ENCODE data around the gene DDX3X. TPM values are rescaled to one million over a fixed set of nuclear protein-coding genes. Genes with fewer than 3 reads are reported as not detected.

The DDX3X gene
- total and polyA plus RNA-seq, 9 of the 15 experiments (the other 6 are each of a cell fraction or from before 2014, with no cell fraction given) = 51.3 to 232 (median 138) TPM

- TF ChIP-seq CHD7 (IDR thresholded peaks at IDR 0.05; ENCODE audit: low read depth, low read length) (no peak), HNRNPH1 (optimal IDR thresholded peaks at IDR 0.05; ENCODE audit: low read depth, low read length) (no peak), SRSF3 (IDR thresholded peaks at IDR 0.05; ENCODE audit: insufficient read depth, low read length) (no peak), ZSCAN32 (CRISPR knock-in tag; IDR thresholded peaks at IDR 0.05) (no peak), FOS (IDR thresholded peaks at IDR 0.05; ENCODE audit: extremely low read depth, insufficient read length) (no peak), SNRNP70 (optimal IDR thresholded peaks at IDR 0.05; ENCODE audit: low read depth, low read length) (no peak), PTRF (tag; IDR thresholded peaks at IDR 0.05) (no peak), SMARCB1 (IDR thresholded peaks at IDR 0.05; ENCODE audit: insufficient read length, low read depth) (no peak), ZNF551 (CRISPR knock-in tag; IDR thresholded peaks at IDR 0.05) (no peak), ZNF707 (CRISPR knock-in tag; conservative IDR thresholded peaks at IDR 0.05) (no peak), ZNF79 (CRISPR knock-in tag; IDR thresholded peaks at IDR 0.05; ENCODE audit: low read depth) (no peak), KLF1 (tag; IDR thresholded peaks at IDR 0.05) (no peak), MBD2 (IDR thresholded peaks at IDR 0.05; ENCODE audit: borderline replicate concordance, low read depth) (no peak), PHTF2 (CRISPR knock-in tag; IDR thresholded peaks at IDR 0.05) (no peak), SAFB (IDR thresholded peaks at IDR 0.05; ENCODE audit: borderline replicate concordance, low read depth, low read length) (no peak), ESRRB (CRISPR knock-in tag; IDR thresholded peaks at IDR 0.05; ENCODE audit: borderline replicate concordance) (no peak), KDM1A (IDR thresholded peaks at IDR 0.05) (no peak), ZNF121 (CRISPR knock-in tag; conservative IDR thresholded peaks at IDR 0.05) (no peak), RCOR1 (IDR thresholded peaks at IDR 0.05; ENCODE audit: borderline replicate concordance in 1 of 2, low read depth in 2 of 2, low read length in 2 of 2) (peak in 1 of 2 experiments; percentile 67; a peak in 2 of 4 replicates), ZNF253 (CRISPR knock-in tag; conservative IDR thresholded peaks at IDR 0.05) (no peak)
These were observed 50.2 kb downstream of the DDX3X start (continued) for GRCh38 chrX:41384051-41384705.
